Activated CD4-positive, CD25-positive, alpha-beta regulatory T cell (primary cell): Measurements from ENCODE around the gene ISYNA1.

Source experiments
- DNase-seq, 4 experiments: peaks; one replicate each; lab custom pipeline; 2025; lab: John Stamatoyannopoulos, UW

The ISYNA1 gene

GRCh38 chr19:18467978-18468377 is 30.0 kb upstream of the ISYNA1 start:
- DNase-seq: no peak

- no peak for DNase-seq
Observed at GRCh38 chr19:18466354-18466753, 28.4 kb upstream of the ISYNA1 start.

GRCh38 chr19:18465964-18466339 is 28.0 kb upstream of the ISYNA1 start:
- no peak for DNase-seq

- no peak for DNase-seq
Observed at GRCh38 chr19:18465214-18465963, 27.5 kb upstream of the ISYNA1 start.

- DNase-seq: no peak
Observed at GRCh38 chr19:18464646-18465045, 26.7 kb upstream of the ISYNA1 start.

GRCh38 chr19:18461471-18461870 is 23.5 kb upstream of the ISYNA1 start:
- DNase-seq: no peak

GRCh38 chr19:18460900-18461299 is 23.0 kb upstream of the ISYNA1 start:
- DNase-seq: no peak

GRCh38 chr19:18457483-18458331 is 19.8 kb upstream of the ISYNA1 start:
- DNase-seq: no peak

- no peak for DNase-seq
Observed at GRCh38 chr19:18456974-18457373, 19.0 kb upstream of the ISYNA1 start.

- no peak for DNase-seq
Observed at GRCh38 chr19:18456279-18456678, 18.3 kb upstream of the ISYNA1 start.

GRCh38 chr19:18453269-18454024 is 15.5 kb upstream of the ISYNA1 start:
- no peak for DNase-seq

GRCh38 chr19:18452386-18452785 is 14.5 kb upstream of the ISYNA1 start:
- no peak for DNase-seq

- DNase-seq: peak; percentile 75 to 91 (median 83)
Observed at GRCh38 chr19:18450931-18451836, 13.3 kb upstream of the ISYNA1 start.

- no peak for DNase-seq
Observed at GRCh38 chr19:18450021-18450930, 12.3 kb upstream of the ISYNA1 start.

GRCh38 chr19:18449552-18449951 is 11.6 kb upstream of the ISYNA1 start:
- no peak for DNase-seq

GRCh38 chr19:18446811-18447359 is 9.0 kb upstream of the ISYNA1 start:
- DNase-seq: no peak

- DNase-seq: no peak
Observed at GRCh38 chr19:18446145-18446810, 8.3 kb upstream of the ISYNA1 start.

- DNase-seq: no peak
Observed at GRCh38 chr19:18445262-18445948, 7.5 kb upstream of the ISYNA1 start.

- no peak for DNase-seq
Observed at GRCh38 chr19:18444513-18444912, 6.6 kb upstream of the ISYNA1 start.
